Hippocampal formation (tissue), 2 donors: ENCODE results near the gene SPTLC3.
A peak's percentile ranks its signal among the peaks of the same experiment; 100 is the strongest.

Experiments used
- DNase-seq, 2 donors: peaks; one replicate each; lab custom pipeline; 2025; lab: John Stamatoyannopoulos, UW

Gene SPTLC3

GRCh38 chr20:13098720-13099355 is 90.1 kb downstream of the SPTLC3 start:
- no peak for DNase-seq

- no peak for DNase-seq
These were observed 90.9 kb downstream of the SPTLC3 start for GRCh38 chr20:13099676-13100075.

GRCh38 chr20:13101276-13101675 is 92.5 kb downstream of the SPTLC3 start:
- no peak for DNase-seq

- no peak for DNase-seq
These were observed 92.9 kb downstream of the SPTLC3 start for GRCh38 chr20:13101706-13102105.

- no peak for DNase-seq
These were observed 93.5 kb downstream of the SPTLC3 start for GRCh38 chr20:13102237-13102636.

- DNase-seq, result no peak
These were observed 93.9 kb downstream of the SPTLC3 start for GRCh38 chr20:13102694-13103093.

GRCh38 chr20:13105039-13105438 is 96.3 kb downstream of the SPTLC3 start:
- no peak for DNase-seq

GRCh38 chr20:13105864-13106457 is 97.2 kb downstream of the SPTLC3 start:
- DNase-seq, result peak in 1 of 2 donors; percentile 25

- DNase-seq, result no peak
These were observed 100.9 kb downstream of the SPTLC3 start for GRCh38 chr20:13109658-13110057.

GRCh38 chr20:13110796-13111195 is 102.0 kb downstream of the SPTLC3 start:
- DNase-seq, result no peak

- DNase-seq, result no peak
These were observed 102.6 kb downstream of the SPTLC3 start for GRCh38 chr20:13111249-13111911.

GRCh38 chr20:13113731-13114130 is 105.0 kb downstream of the SPTLC3 start:
- DNase-seq, result no peak

GRCh38 chr20:13117200-13117599 is 108.4 kb downstream of the SPTLC3 start:
- DNase-seq, result no peak

GRCh38 chr20:13118676-13119075 is 109.9 kb downstream of the SPTLC3 start:
- no peak for DNase-seq

GRCh38 chr20:13119583-13119982 is 110.8 kb downstream of the SPTLC3 start:
- DNase-seq, result peak; percentile 16 to 49

GRCh38 chr20:13120471-13120870 is 111.7 kb downstream of the SPTLC3 start:
- no peak for DNase-seq

- no peak for DNase-seq
These were observed 113.2 kb downstream of the SPTLC3 start for GRCh38 chr20:13121840-13122515.

- DNase-seq, result no peak
These were observed 116.7 kb downstream of the SPTLC3 start for GRCh38 chr20:13125486-13125885.

- DNase-seq, result no peak
These were observed 119.4 kb downstream of the SPTLC3 start for GRCh38 chr20:13128173-13128572.

GRCh38 chr20:13130061-13130706 is 121.4 kb downstream of the SPTLC3 start:
- DNase-seq, result no peak

- DNase-seq, result no peak
These were observed 121.9 kb downstream of the SPTLC3 start for GRCh38 chr20:13130707-13131103.

GRCh38 chr20:13131688-13132087 is 122.9 kb downstream of the SPTLC3 start:
- peak in 1 of 2 donors; percentile 9 for DNase-seq
